AG10803 (cell line): ENCODE results near the gene RBBP8.

Source experiments
- DNase-seq: peaks from one replicate; pipeline ENCODE4 v3.0.0; 2010; ENCODE audit warnings: low read depth
- H3K4me3 ChIP-seq: 2 replicates; pipeline ENCODE4 v1.5.1; 2011; ENCODE audit warnings: mild to moderate bottlenecking, low read length, control low read depth
- CTCF ChIP-seq: conservative IDR thresholded peaks from 2 replicates; pipeline ENCODE4 v1.5.1; 2011; ENCODE audit warnings: mild to moderate bottlenecking, low read length, control low read depth, inconsistent platforms

Gene RBBP8

GRCh38 chr18:23058746-23059415 lies 125.8 kb downstream of the RBBP8 start:
- peak; percentile 39 for DNase-seq
- TF ChIP-seq CTCF = no peak
- no peak overlapping the region for H3K4me3 ChIP-seq

DNA sequence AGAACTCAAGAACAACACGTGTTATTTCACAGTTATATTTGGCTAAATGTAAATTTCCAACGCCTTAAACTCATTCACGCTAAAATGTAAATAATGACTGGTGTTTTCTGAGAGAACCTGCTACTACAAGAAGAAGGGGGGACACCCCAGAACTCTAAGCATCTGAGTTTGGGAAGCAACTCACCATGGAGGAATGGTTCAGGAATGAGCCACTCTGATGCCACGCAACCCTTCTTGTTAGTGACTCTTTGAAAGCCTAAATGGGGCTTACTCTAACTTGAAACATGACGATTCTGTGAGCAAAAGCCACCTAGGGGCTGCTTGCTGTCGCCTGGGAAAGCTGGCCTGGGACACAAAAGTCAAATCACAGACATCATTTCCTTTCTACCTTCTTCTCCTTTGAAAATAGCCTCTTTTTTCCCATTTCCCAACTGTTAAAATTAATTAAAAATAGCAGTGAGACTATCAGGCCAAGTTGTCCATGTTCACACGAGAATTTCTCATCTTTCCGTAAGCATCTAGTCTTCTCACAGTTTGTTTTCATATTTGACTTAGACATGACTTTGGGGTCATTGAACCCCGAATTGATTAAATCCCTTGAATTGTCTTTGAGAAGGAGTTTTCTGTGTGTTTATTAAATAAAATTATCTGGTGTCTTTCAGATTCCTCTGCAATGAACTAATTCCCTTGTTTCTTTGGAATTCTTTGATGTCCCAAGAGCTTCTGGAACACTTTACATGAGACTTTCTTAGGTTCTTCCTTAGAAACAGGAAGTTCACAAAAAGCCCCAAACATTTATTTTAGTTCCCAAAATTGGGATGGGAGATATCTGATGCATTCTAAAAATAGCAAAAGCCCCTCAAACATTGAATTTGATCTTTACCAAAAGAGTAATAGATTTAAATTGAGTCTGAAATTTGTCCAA lies 126.7 kb downstream of the RBBP8 start:
- no peak for TF ChIP-seq CTCF
- DNase-seq = peak; percentile 42
- no peak overlapping the region for H3K4me3 ChIP-seq

GRCh38 chr18:23062011-23062410 lies 128.9 kb downstream of the RBBP8 start:
- no peak for DNase-seq
- TF ChIP-seq CTCF = no peak
- H3K4me3 ChIP-seq = no peak overlapping the region

DNA sequence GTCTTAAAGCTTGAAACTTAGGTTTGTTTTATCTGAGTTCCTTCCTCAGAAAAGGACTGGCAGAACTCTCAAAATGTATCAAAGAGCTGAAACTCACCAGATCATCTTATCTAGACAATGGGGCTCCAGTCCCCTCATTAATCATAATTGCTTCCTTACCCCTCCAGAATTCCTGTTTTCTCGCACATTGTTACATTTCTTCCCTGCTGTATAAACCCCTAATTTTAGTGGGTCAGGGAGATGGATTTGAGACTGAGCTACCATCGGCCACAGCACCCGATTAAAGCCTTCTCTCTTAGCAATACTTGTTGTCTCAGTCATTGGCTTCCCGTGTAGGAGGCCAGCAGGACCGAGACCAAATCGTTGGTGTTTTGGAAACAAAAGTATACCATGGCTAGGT lies 130.4 kb downstream of the RBBP8 start:
- DNase-seq = no peak
- no peak overlapping the region for H3K4me3 ChIP-seq
- no peak for TF ChIP-seq CTCF

GRCh38 chr18:23065234-23065806 lies 132.2 kb downstream of the RBBP8 start:
- TF ChIP-seq CTCF = no peak
- H3K4me3 ChIP-seq = no peak overlapping the region
- DNase-seq = no peak

DNA sequence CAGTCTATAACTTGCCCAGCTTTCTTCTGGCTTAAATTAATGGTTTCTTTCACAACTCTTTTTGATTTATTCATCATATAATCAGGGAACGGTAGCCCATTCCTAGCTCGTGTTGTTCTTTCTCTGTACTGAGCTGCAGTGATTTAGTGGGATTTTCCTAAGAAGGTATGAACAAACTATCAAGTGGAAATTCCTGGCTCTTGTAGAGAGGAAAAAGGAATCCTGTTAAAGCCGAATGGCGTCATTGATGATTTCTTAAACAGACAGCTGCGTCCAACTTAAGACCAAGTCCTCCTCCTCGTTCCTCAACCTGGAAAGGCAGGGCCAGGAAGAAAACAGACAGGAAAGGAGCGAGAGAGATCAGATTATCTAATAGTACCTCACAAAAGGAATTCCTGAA lies 132.9 kb downstream of the RBBP8 start:
- no peak for TF ChIP-seq CTCF
- no peak overlapping the region for H3K4me3 ChIP-seq
- peak; percentile 74 for DNase-seq
